ENCODE measurements around the gene SAP30BP. TPM values are rescaled to one million over a fixed set of nuclear protein-coding genes. Genes with fewer than 3 reads are reported as not detected.

Gene SAP30BP
- total RNA-seq, 1 experiment from 2014 or later = 98.3 TPM

GRCh38 chr17:75719732-75720131 lies 52.6 kb downstream of the SAP30BP start:
- DNase-seq (ENCODE audit: low read depth) = no peak

GRCh38 chr17:75720656-75721462 lies 53.7 kb downstream of the SAP30BP start, which contains the start of gene ITGB4:
TSS of gene ITGB4 (plus strand) at chr17:75721459. CDS start at chr17:75724704, 3,245 bp downstream.
- DNase-seq (ENCODE audit: low read depth) = peak; percentile 39

GRCh38 chr17:75721463-75722011 lies 54.4 kb downstream of the SAP30BP start:
- peak; percentile 35 for DNase-seq (ENCODE audit: low read depth)

GRCh38 chr17:75722076-75722475 lies 54.9 kb downstream of the SAP30BP start:
- no peak for DNase-seq (ENCODE audit: low read depth)

DNA sequence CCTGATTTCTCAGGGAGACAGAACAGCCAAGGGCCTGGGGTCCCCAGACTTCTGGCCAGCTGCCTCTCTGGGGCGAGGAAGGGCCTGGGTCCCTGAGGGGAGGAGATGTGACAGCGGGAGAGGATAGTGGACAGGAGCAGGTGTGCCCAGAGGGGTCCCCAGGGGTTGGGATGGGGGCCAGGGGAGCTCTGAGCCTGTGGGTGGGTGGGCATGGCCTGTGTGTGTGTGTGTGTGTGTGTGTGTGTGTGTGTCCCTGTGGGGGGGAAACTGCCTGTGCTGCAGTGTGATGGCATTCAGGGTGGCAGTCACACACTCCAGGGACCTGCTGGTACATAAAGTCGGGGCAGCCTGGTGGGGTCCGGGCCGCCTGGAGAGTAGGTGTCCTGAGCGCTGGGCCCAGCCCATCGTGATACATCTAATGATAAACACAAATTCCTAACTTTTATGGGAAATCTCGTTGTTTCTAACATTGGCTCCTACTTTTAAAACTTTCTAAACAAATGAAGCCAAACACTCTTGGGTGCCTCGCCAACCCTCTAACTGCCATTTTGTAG lies 55.5 kb downstream of the SAP30BP start:
- no peak for DNase-seq (ENCODE audit: low read depth)

GRCh38 chr17:75723171-75723930 lies 56.2 kb downstream of the SAP30BP start:
- peak; percentile 35 for DNase-seq (ENCODE audit: low read depth)

GRCh38 chr17:75724016-75725003 lies 57.2 kb downstream of the SAP30BP start:
- no peak for DNase-seq (ENCODE audit: low read depth)

DNA sequence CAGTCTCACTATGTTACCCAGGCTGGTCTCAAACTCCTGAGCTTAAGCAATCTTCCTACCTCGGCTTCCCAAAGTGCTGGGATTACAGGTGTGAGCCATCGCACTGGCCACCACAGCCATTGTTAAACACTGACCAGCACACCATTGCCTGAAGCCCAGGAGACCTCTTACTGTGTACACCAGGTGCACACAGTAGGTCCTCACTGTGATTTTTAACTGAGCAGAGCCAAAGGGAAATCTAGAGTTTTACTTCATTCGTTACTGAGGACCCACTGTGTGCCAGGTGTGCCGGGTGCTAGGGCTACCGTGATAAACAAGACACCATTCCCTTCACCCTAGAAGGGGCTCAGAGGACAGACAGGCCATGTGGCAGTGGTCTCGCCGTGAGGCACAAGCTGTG lies 58.4 kb downstream of the SAP30BP start:
- DNase-seq (ENCODE audit: low read depth) = no peak

- no peak for DNase-seq (ENCODE audit: low read depth)
These were observed 60.3 kb downstream of the SAP30BP start for GRCh38 chr17:75727391-75727790.

- DNase-seq (ENCODE audit: low read depth) = no peak
These were observed 62.2 kb downstream of the SAP30BP start for GRCh38 chr17:75729351-75729750.

- no peak for DNase-seq (ENCODE audit: low read depth)
These were observed 62.9 kb downstream of the SAP30BP start for GRCh38 chr17:75730065-75730464.

GRCh38 chr17:75731086-75731715 lies 64.1 kb downstream of the SAP30BP start:
- DNase-seq (ENCODE audit: low read depth) = no peak

GRCh38 chr17:75731716-75732498 lies 64.8 kb downstream of the SAP30BP start:
- no peak for DNase-seq (ENCODE audit: low read depth)

DNA sequence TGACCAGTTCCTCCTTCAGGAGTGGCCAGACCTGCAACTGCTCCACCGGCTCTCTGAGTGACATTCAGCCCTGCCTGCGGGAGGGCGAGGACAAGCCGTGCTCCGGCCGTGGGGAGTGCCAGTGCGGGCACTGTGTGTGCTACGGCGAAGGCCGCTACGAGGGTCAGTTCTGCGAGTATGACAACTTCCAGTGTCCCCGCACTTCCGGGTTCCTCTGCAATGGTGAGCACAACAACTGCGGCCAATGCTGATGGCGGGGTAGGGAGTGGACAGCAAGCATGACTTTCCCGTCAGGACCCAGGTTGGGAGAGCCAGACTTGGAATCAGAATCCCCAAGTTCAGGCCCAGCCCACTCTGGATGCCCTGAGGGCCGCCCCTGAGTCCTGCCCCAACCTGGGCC lies 66.3 kb downstream of the SAP30BP start:
- DNase-seq (ENCODE audit: low read depth) = no peak

GRCh38 chr17:75734674-75735294 lies 67.6 kb downstream of the SAP30BP start:
- no peak for DNase-seq (ENCODE audit: low read depth)

DNA sequence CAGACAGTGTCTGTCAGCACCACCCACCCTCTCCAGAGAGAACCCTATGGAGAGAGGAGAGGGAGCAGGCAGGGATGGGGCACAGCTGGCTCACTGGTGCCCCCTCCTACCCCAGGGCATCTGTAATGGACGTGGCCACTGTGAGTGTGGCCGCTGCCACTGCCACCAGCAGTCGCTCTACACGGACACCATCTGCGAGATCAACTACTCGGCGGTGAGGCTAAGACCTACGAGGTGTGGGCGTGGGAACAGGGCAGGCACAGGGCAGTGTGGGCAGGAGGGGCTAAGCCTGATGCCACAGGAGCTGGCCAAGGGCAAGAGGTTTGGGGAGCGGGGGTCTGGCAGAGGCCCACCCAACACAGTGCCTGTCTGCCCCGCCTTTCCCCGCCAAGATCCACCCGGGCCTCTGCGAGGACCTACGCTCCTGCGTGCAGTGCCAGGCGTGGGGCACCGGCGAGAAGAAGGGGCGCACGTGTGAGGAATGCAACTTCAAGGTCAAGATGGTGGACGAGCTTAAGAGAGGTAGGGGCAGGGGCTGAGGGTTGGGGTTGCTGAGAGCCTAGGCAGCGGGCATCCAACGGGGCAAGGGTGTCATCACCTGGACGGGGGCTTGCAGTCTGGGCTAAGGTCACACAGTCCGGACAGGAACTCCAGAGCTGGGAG lies 69.2 kb downstream of the SAP30BP start:
- DNase-seq (ENCODE audit: low read depth) = no peak

GRCh38 chr17:75737133-75737962 lies 70.2 kb downstream of the SAP30BP start:
- no peak for DNase-seq (ENCODE audit: low read depth)

Data from Daoy (cell line).